Endothelial cell of umbilical vein (primary cell): ENCODE results near the gene NCKAP5. TPM values are rescaled to one million over a fixed set of nuclear protein-coding genes. Genes with fewer than 3 reads are reported as not detected.

Source experiments
- BruUV-seq: library from RNA; stranded (reverse); fragments of 400-500 nt; replicated peaks from 2 replicates; lab custom pipeline; 2021; lab: Mats Ljungman, UMichigan
- CTCF ChIA-PET: fragments of 300-600, 350-600 bp; sonication (Branson Sonifier 250); formaldehyde crosslinking; loops from one replicate; lab custom pipeline; 2021; ENCODE audit warnings: antibody characterized with exemption, inconsistent platforms; lab: Charles Lee
- POLR2A ChIA-PET: fragments of 300-600, 350-600 bp; sonication (Branson Sonifier 250); formaldehyde crosslinking; loops from one replicate; lab custom pipeline; 2021; ENCODE audit warnings: antibody characterized with exemption, inconsistent platforms; lab: Charles Lee
- DNase-seq: peaks from one replicate; pipeline ENCODE4 v3.0.0-alpha.2; 2011; ENCODE audit warnings: low read depth, low spot score
- FAIRE-seq: peaks from 2 replicates; lab custom pipeline; 2011; peaks lifted over from hg19 to GRCh38; lab: Jason Lieb, UNC
- H2AFZ ChIP-seq: 2 replicates; pipeline ENCODE4 v1.6.0; 2012; ENCODE audit warnings: low read depth, low read length, control low read depth, inconsistent platforms
- H3K27ac ChIP-seq: 2 replicates; pipeline ENCODE4 v1.5.1; 2011; ENCODE audit warnings: low read depth, mild to moderate bottlenecking, control low read depth, low read length, moderate library complexity; ENCODE audit not compliant: insufficient read depth
- H3K27me3 ChIP-seq, 2 experiments: 2 replicates each; pipeline versions ENCODE4 v1.6.0 to v1.6.1; 2011; ENCODE audit warnings: low read length in 2 of 2, mixed read lengths in 1 of 2; ENCODE audit not compliant: control insufficient read depth in 2 of 2, insufficient read depth in 2 of 2
- H3K36me3 ChIP-seq, 2 experiments: 2 replicates in 1 of 2; 3 replicates in 1 of 2; pipeline ENCODE4 v1.5.1; 2011; ENCODE audit warnings: low read length in 2 of 2, mild to moderate bottlenecking in 1 of 2, moderate library complexity in 1 of 2; ENCODE audit not compliant: control insufficient read depth in 2 of 2, insufficient read depth in 2 of 2; ENCODE audit errors: extremely low read depth in 1 of 2
- H3K4me1 ChIP-seq: 3 replicates; pipeline ENCODE4 v1.5.1; 2011; ENCODE audit warnings: mild to moderate bottlenecking, low read length; ENCODE audit not compliant: control insufficient read depth, insufficient read depth; ENCODE audit errors: extremely low read depth
- H3K4me2 ChIP-seq: 2 replicates; pipeline ENCODE4 v1.6.1; 2011; ENCODE audit warnings: low read length, control low read depth, mixed read lengths; ENCODE audit not compliant: insufficient read depth
- H3K4me3 ChIP-seq, 3 experiments: fragments of 200-600 bp in 1 of 3; sonication (generic), shearing (Covaris generic) in 1 of 3; replicated peaks in 1 of 3; 2 replicates each; pipeline ENCODE4 v1.5.1; 2011 to 2016; ENCODE audit warnings: control low read depth in 3 of 3, low read length in 3 of 3, mild to moderate bottlenecking in 2 of 3, inconsistent platforms in 1 of 3, low read depth in 1 of 3, moderate library complexity in 1 of 3; ENCODE audit not compliant: insufficient read depth in 1 of 3
- H3K79me2 ChIP-seq: 2 replicates; pipeline ENCODE4 v1.6.0; 2012; ENCODE audit warnings: low read length, inconsistent platforms; ENCODE audit not compliant: control insufficient read depth, insufficient read depth
- H3K9ac ChIP-seq: replicated peaks from 2 replicates; pipeline ENCODE3; 2011; ENCODE audit warnings: low read length, control low read depth; ENCODE audit not compliant: insufficient read depth; ENCODE audit errors: extremely low read depth
- H3K9me1 ChIP-seq: replicated peaks from 3 replicates; pipeline ENCODE4 v1.6.0; 2011; ENCODE audit warnings: mild to moderate bottlenecking, low read length; ENCODE audit not compliant: control insufficient read depth, insufficient read depth; ENCODE audit errors: extremely low read depth
- H3K9me3 ChIP-seq: replicated peaks from 2 replicates; pipeline ENCODE4 v1.5.1; 2012; ENCODE audit warnings: low read length, inconsistent platforms; ENCODE audit not compliant: control insufficient read depth, insufficient read depth
- H4K20me1 ChIP-seq: replicated peaks from 2 replicates; pipeline ENCODE3; 2011; ENCODE audit warnings: mild to moderate bottlenecking, low read length; ENCODE audit not compliant: control insufficient read depth, insufficient read depth; ENCODE audit errors: extremely low read depth
- CTCF ChIP-seq, 2 donors: IDR thresholded peaks; 1 replicate in 1 of 2; 2 replicates in 1 of 2; pipeline ENCODE4 v1.5.1; 2011; ENCODE audit warnings: low read length in 2 of 2, mild to moderate bottlenecking in 2 of 2, moderate library complexity in 2 of 2, control low read depth in 1 of 2, inconsistent platforms in 1 of 2, low read depth in 1 of 2; ENCODE audit not compliant: insufficient read depth in 1 of 2; ENCODE audit errors: extremely low read depth in 1 of 2
- EZH2 ChIP-seq: IDR thresholded peaks from 2 replicates; pipeline ENCODE4 v1.6.1; 2012; ENCODE audit warnings: borderline replicate concordance, low read depth, mild to moderate bottlenecking, moderate library complexity, low read length, inconsistent platforms; ENCODE audit not compliant: severe bottlenecking
- FOS ChIP-seq: IDR thresholded peaks from 2 replicates; pipeline ENCODE4 v1.6.1; 2011; ENCODE audit warnings: mild to moderate bottlenecking, low read length, moderate library complexity, borderline replicate concordance; ENCODE audit not compliant: insufficient read depth
- GATA2 ChIP-seq: IDR thresholded peaks from 2 replicates; pipeline ENCODE4 v1.7.0; 2011; ENCODE audit warnings: low read depth, mild to moderate bottlenecking, moderate library complexity, mixed read lengths, low read length; ENCODE audit not compliant: insufficient read length, insufficient read depth
- JUN ChIP-seq: IDR thresholded peaks from 2 replicates; pipeline ENCODE4 v1.6.1; 2011; ENCODE audit warnings: borderline replicate concordance, low read depth; ENCODE audit not compliant: insufficient read length, insufficient read depth
- MAX ChIP-seq: IDR thresholded peaks from 2 replicates; pipeline ENCODE4 v1.6.1; 2011; ENCODE audit not compliant: insufficient read depth, insufficient read length
- MYC ChIP-seq: IDR thresholded peaks from one replicate; pipeline ENCODE4 v1.6.1; 2011; ENCODE audit warnings: mild to moderate bottlenecking, low read depth, low read length
- POLR2A ChIP-seq: IDR thresholded peaks from 2 replicates; pipeline ENCODE4 v1.6.1; 2012; ENCODE audit warnings: low read depth, mild to moderate bottlenecking, control low read depth, low read length
- POLR2AphosphoS5 ChIP-seq: IDR thresholded peaks from 2 replicates; pipeline ENCODE4 v1.6.1; 2012; ENCODE audit warnings: low read depth, mild to moderate bottlenecking, control low read depth, low read length, moderate library complexity; ENCODE audit not compliant: insufficient read depth
- dilution Hi-C: fragments of 300-500 bp; cut with MboI; formaldehyde crosslinking; loops from one replicate; pipeline ENCODE4 v1.15.0; 2019; ENCODE audit warnings: low sequenced_read_pairs; ENCODE audit not compliant: extremely low pct_ligation_motif_present
- intact Hi-C: fragments of 100-400 bp; cut with micrococcal nuclease; formaldehyde crosslinking; loops from one replicate; pipeline ENCODE4 v1.10.0; 2022
- polyA plus RNA-seq, 4 experiments: library from polyadenylated mRNA; depleted of rRNA in 3 of 4; stranded (reverse) in 3 of 4; unstranded in 1 of 4; fragments of >200 nt; gene quantifications; 2 replicates each; pipeline versions ENCODE4 v1.2.1 to v1.2.3, GENCODE V29; 2011 to 2012; ENCODE audit warnings: missing spikeins in 1 of 4
- total RNA-seq: library from RNA; stranded (reverse); gene quantifications from 2 replicates; pipeline ENCODE4 v1.2.3, GENCODE V29; 2021

The NCKAP5 gene
- total and polyA plus RNA-seq, 2 donors (not counting 3 experiments of a cell fraction or from before 2014, with no cell fraction given), result 0.47 to 3.3 TPM

- FAIRE-seq, result no peak
- CTCF ChIA-PET, result interaction anchor here (1.2 kb wide), 1 partner anchor 15 kb away, joined by 3 read pairs; no protein-coding TSS in a partner anchor
- POLR2A ChIA-PET, result no interaction called here
Observed at GRCh38 chr2:133341575-133341974, 226.7 kb downstream of the NCKAP5 start.

More at GRCh38 chr2:133341575-133341974, 226.7 kb downstream of the NCKAP5 start:
- intact Hi-C loops (no loop called here), dilution Hi-C loops (no loop called here)
- H3K79me2 ChIP-seq, result no peaks in the 10 kb centered on the region
- no peak overlapping the region for H3K4me2 ChIP-seq
- no peak overlapping the region for H2AFZ ChIP-seq
- H3K36me3 ChIP-seq, result no peaks in the 10 kb centered on the region
- TF ChIP-seq MYC, result no peak
- TF ChIP-seq FOS, result no peak
- no peak for TF ChIP-seq EZH2
- TF ChIP-seq MAX, result no peak
- no peak for TF ChIP-seq JUN
- TF ChIP-seq GATA2, result no peak
- no peak for TF ChIP-seq POLR2AphosphoS5
- TF ChIP-seq POLR2A, result no peak
- TF ChIP-seq CTCF (IDR thresholded peaks at IDR 0.05; ENCODE audit: extremely low read depth in 1 of 2, insufficient read depth in 1 of 2, low read depth in 1 of 2, low read length in 2 of 2), result no peak
- H3K4me3 ChIP-seq, result no peak overlapping the region
- H3K4me1 ChIP-seq, result no peaks in the 10 kb centered on the region
- no peak overlapping the region for H3K9ac ChIP-seq
- H3K27ac ChIP-seq, result no peak overlapping the region
- H3K27me3 ChIP-seq, result no peaks in the 10 kb centered on the region
- H3K9me1 ChIP-seq, result no peaks in the 10 kb centered on the region
- no peaks in the 10 kb centered on the region for H3K9me3 ChIP-seq
- H4K20me1 ChIP-seq, result no peaks in the 10 kb centered on the region
- DNase-seq, result no peak
- no TSS peak for BruUV-seq
